ENCODE results near the gene PLB1.
A peak's percentile ranks its signal among the peaks of the same experiment; 100 is the strongest.

DNA sequence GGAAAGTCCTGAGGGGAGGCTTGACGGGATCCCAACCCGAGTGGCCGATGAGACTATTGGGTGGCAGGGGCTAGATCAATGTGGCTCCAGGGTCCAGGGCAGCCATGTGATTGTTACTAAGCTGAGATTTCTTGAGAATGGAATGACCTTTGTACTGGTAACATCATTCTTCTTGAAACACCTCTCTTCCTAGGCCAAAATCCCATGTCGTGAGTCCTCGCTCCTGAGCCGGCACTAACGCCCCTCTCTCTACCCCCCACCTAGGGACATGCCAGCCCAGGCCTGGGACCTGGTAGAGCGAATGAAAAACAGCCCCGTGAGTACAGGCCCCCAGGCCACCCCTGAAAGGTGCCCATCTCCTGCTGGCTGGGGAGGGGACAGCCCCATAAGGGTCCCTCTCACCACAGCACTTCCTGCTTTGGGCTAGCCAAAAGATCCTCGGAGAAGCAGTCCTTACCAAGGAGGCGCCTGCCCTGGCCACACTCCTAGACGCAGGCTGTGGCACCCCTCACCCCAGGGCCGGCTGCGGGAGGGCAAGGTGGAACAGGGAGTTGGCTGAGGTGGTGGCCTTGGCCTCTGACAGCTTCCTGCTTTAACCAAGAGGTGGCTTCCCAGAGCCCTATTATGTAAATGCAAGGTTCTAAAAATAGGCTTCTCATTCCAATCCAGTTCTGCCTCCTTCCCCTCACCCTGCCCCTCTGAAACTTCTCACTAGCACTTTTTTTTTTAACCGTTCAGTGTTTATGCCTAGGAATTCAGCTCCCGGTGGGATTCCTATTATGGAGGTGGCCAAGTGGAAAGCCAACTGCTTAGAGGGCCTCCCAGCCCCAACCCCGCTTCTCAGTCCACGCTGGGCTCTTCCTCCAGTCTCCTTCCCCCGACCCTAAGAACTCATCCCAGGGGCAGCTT lies 129.2 kb downstream of the PLB1 start:
- TF ChIP-seq POLR2A (IDR thresholded peaks at IDR 0.05) (peak in 1 of 4 donors; percentile 16), POLR2AphosphoS5 (IDR thresholded peaks at IDR 0.05) (peak; percentile 67 to 83 (median 79))
- TF ChIP-seq, protein P1, sequence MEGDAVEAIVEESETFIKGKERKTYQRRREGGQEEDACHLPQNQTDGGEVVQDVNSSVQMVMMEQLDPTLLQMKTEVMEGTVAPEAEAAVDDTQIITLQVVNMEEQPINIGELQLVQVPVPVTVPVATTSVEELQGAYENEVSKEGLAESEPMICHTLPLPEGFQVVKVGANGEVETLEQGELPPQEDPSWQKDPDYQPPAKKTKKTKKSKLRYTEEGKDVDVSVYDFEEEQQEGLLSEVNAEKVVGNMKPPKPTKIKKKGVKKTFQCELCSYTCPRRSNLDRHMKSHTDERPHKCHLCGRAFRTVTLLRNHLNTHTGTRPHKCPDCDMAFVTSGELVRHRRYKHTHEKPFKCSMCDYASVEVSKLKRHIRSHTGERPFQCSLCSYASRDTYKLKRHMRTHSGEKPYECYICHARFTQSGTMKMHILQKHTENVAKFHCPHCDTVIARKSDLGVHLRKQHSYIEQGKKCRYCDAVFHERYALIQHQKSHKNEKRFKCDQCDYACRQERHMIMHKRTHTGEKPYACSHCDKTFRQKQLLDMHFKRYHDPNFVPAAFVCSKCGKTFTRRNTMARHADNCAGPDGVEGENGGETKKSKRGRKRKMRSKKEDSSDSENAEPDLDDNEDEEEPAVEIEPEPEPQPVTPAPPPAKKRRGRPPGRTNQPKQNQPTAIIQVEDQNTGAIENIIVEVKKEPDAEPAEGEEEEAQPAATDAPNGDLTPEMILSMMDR (IDR thresholded peaks at IDR 0.05): no peak

Measured in stomach (tissue), 4 donors.